Activated CD4-positive, alpha-beta T cell treated with anti-CD3 and anti-CD28 coated beads, Interleukin-2, amount 10 ng/mL, durations not matched to agents 7 days and 5 days (primary cell): ENCODE results near the gene COL4A6. TPM values are rescaled to one million over a fixed set of nuclear protein-coding genes. Genes with fewer than 3 reads are reported as not detected.

Source experiments
- CTCF ChIA-PET: fragments of 350-600 bp; sonication (Branson Sonifier 250); formaldehyde crosslinking; loops from one replicate; lab custom pipeline; 2021; ENCODE audit warnings: antibody characterized with exemption; lab: Charles Lee
- POLR2A ChIA-PET: fragments of 350-600 bp; sonication (Branson Sonifier 250); formaldehyde crosslinking; loops from one replicate; lab custom pipeline; 2021; ENCODE audit warnings: antibody characterized with exemption; lab: Charles Lee
- DNase-seq: peaks from one replicate; pipeline ENCODE4 v3.0.0-alpha.2; 2020
- H3K27ac Mint-ChIP-seq: one replicate; pipeline ENCODE4 v1.8.0; 2021; ENCODE audit warnings: mild to moderate bottlenecking, moderate library complexity, mixed read lengths
- H3K27me3 Mint-ChIP-seq: one replicate; pipeline ENCODE4 v1.8.0; 2021; ENCODE audit warnings: mixed read lengths
- H3K36me3 Mint-ChIP-seq: one replicate; pipeline ENCODE4 v1.8.0; 2021; ENCODE audit warnings: low read depth, mixed read lengths
- H3K4me1 Mint-ChIP-seq: one replicate; pipeline ENCODE4 v1.8.0; 2021; ENCODE audit warnings: mixed read lengths
- H3K4me3 Mint-ChIP-seq: one replicate; pipeline ENCODE4 v1.8.0; 2021; ENCODE audit warnings: mild to moderate bottlenecking, moderate library complexity, mixed read lengths
- H3K9me3 Mint-ChIP-seq: one replicate; pipeline ENCODE4 v1.8.0; 2021; ENCODE audit warnings: mixed read lengths
- total RNA-seq, 2 experiments: library from RNA; stranded (reverse); gene quantifications; one replicate each; pipeline ENCODE4 v1.2.3, GENCODE V29; 2021

COL4A6 gene
- total RNA-seq, 2 experiments from 2014 or later = not detected

DNA sequence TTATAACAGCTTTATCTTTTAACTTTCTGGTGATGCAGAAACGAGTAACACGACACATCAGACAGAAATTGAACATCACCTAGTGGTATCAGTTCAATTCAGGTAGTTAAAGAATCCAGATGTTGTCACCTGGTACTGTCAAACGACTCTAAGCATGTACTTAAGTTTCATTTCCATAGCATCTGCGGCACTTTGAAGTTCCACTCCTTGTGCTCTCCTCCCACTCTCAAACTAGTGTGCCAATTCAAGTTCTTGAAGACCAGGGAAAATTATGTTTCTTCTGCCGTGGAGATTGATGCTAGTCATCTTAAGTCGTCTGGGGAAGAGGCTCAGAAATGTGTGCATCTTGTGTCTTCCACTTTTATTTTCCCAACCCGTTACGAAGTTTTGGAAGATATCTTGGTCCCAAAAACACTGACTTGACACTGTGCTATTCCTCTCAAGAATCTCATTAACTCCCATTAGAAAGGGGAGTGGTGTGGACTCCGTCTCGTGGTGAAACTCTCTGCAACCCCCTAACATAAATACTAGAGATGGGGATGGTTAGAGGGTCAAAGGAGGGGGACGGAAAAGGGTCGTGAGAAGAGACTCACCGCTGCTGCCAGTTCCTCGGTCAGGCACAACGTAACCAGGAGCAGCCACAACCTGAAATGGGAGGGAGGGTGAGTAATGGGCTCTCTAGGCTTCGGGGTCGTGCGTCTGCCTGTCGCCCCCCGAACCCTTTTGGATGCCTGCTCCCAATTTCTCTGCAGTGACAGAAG lies 693 bp downstream of the COL4A6 start:
- no peak overlapping the region for H3K27ac Mint-ChIP-seq
- POLR2A ChIA-PET = no interaction called here
- H3K4me1 Mint-ChIP-seq = no peaks in the 10 kb centered on the region
- H3K27me3 Mint-ChIP-seq = peaks cover 32% of the 10 kb centered on the region
- H3K9me3 Mint-ChIP-seq = no peaks in the 10 kb centered on the region
- H3K4me3 Mint-ChIP-seq = no peak overlapping the region
- DNase-seq = no peak
- H3K36me3 Mint-ChIP-seq = no peaks in the 10 kb centered on the region
- CTCF ChIA-PET = no interaction called here

DNA sequence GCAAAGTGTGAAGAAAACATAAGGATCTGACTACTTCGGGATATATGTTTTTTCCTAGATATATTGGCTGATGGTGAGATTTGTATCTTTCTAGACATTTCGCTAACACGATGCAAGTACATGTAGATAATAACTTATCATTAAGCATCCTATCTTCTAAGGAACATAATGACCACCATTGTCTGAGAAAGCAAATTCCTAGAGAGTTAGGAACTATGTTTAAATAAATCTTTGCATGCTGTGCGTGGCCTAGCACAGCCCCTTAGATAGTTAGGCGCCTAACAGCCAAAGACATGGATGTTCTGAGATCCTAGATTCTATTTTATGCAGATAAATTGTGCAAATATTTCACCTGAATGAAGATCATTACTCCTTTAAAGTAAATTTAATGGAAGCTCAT lies 3.0 kb downstream of the COL4A6 start:
- CTCF ChIA-PET = no interaction called here
- no peaks in the 10 kb centered on the region for H3K36me3 Mint-ChIP-seq
- H3K4me3 Mint-ChIP-seq = no peak overlapping the region
- DNase-seq = no peak
- no peaks in the 10 kb centered on the region for H3K9me3 Mint-ChIP-seq
- peaks cover 23% of the 10 kb centered on the region for H3K27me3 Mint-ChIP-seq
- POLR2A ChIA-PET = no interaction called here
- no peaks in the 10 kb centered on the region for H3K4me1 Mint-ChIP-seq
- no peak overlapping the region for H3K27ac Mint-ChIP-seq

DNA sequence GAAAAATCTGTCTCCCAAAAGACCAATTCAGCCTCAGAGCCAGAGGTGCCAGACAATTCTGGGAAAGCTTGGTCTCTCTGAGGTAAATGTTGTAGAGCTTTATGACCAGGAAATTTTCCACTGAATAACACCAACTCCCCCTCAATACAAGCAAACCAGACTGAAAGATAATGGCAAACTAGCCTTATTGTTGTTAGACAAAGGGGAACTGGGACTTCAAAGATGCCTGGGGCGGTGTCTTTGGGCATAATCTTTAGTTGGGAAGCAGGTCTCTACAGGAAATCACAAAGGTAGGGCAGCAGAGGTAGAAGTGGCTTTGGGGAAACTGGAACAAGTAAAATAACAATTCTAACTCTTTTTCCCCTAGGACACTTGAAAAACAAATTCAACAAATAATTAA lies 12.0 kb downstream of the COL4A6 start:
- H3K27ac Mint-ChIP-seq = no peak overlapping the region
- ChIA-PET CTCF (no interaction called here), POLR2A (no interaction called here)
- no peaks in the 10 kb centered on the region for H3K36me3 Mint-ChIP-seq
- no peaks in the 10 kb centered on the region for H3K27me3 Mint-ChIP-seq
- no peak overlapping the region for H3K4me3 Mint-ChIP-seq
- no peaks in the 10 kb centered on the region for H3K4me1 Mint-ChIP-seq
- no peaks in the 10 kb centered on the region for H3K9me3 Mint-ChIP-seq
- DNase-seq = no peak

DNA sequence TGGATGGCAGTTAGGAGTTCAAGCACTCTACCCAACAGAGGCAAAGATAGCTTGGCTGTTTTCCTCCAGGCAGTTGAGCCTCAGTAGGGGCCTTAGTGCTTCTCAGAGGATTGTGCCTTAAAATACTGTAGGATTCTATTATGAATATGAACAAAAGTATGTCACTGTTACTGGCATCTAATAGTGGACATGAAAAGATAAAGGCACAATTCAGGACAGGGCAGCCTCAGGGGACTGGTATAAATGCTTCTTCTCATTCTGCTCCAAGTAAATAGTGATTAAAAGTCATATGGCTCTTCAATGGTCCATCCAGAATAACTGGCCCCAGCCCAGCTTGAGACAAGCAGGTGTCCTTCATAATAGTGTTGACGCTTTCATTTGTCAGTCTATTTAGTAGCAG lies 17.7 kb downstream of the COL4A6 start:
- H3K36me3 Mint-ChIP-seq = no peaks in the 10 kb centered on the region
- no peaks in the 10 kb centered on the region for H3K9me3 Mint-ChIP-seq
- H3K4me1 Mint-ChIP-seq = no peaks in the 10 kb centered on the region
- no peak overlapping the region for H3K4me3 Mint-ChIP-seq
- no peak overlapping the region for H3K27ac Mint-ChIP-seq
- no peaks in the 10 kb centered on the region for H3K27me3 Mint-ChIP-seq
- POLR2A ChIA-PET = interaction anchor here (0.6 kb wide), 1 partner anchor 26 kb away, joined by 3 read pairs; no protein-coding TSS in a partner anchor
- DNase-seq = no peak
- CTCF ChIA-PET = interaction anchor here (0.9 kb wide), 1 partner anchor 23 kb away, joined by 6 read pairs; no protein-coding TSS in a partner anchor

DNA sequence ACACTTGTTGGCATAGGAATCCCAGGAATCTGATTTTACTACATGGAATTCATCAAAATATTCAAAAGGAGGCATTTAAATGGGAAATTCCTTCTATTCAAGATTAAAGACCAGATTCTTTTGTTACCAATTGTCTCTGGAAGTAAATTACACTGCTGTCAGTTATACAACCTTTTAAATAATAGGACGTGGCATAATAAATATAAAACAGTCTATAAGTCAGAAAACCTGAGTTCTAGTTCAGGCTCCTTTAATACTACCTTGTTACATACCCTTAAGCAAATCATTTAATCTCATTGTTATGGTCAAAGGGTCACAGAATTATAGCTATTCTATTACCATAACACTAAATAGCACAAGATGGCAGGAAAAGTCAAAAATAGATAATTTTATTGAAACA lies 18.8 kb downstream of the COL4A6 start:
- no peaks in the 10 kb centered on the region for H3K36me3 Mint-ChIP-seq

DNA sequence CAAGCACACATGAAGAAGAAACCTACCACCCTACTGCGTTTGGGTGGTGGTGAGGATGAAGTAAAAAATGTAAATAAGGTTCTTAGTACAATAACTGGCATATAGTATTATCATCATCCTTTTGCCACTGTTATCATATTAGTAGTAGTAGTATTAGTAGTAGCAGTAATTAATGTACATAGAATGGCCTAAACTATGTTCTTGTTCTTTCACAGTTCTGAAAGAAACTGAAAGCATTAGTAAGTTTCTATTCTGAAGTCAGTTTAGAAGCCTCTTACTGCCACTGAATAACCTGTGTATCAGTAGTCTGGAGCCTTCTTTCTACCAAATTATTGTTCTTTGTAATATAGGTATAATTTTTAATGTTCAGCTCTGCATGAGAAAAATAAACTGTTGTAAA lies 21.0 kb downstream of the COL4A6 start:
- Mint-ChIP-seq H3K27ac (no peak overlapping the region), H3K36me3 (no peaks in the 10 kb centered on the region), H3K4me3 (no peak overlapping the region), H3K4me1 (no peaks in the 10 kb centered on the region), H3K9me3 (no peaks in the 10 kb centered on the region), H3K27me3 (no peaks in the 10 kb centered on the region)
- ChIA-PET POLR2A (no interaction called here), CTCF (no interaction called here)
- no peak for DNase-seq

More for the DNA sequence above, 18.8 kb downstream of the COL4A6 start:
- no peak overlapping the region for H3K27ac Mint-ChIP-seq
- H3K27me3 Mint-ChIP-seq = no peaks in the 10 kb centered on the region
- no peak for DNase-seq
- no peak overlapping the region for H3K4me3 Mint-ChIP-seq
- H3K9me3 Mint-ChIP-seq = no peaks in the 10 kb centered on the region
- no peaks in the 10 kb centered on the region for H3K4me1 Mint-ChIP-seq
- ChIA-PET CTCF (no interaction called here), POLR2A (no interaction called here)

DNA sequence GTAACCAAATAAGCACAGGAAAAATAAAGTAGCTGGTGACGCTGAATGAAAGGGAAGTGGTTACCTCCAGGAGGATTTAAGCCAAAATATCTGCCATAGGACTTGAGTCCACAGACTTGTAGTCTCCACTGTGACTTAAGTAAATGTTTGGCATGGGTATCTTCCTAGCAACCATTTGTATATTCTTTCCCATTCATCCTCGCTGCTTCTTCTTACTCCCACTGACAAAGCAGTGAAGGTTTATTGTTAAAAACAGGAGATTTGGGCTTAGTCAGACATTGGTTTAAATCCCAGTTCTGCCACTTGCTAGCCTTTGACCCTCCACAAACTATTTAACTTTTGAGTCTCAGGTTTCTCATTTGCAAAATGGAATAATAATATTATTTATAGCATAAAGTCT lies 22.3 kb downstream of the COL4A6 start:
- H3K9me3 Mint-ChIP-seq = no peaks in the 10 kb centered on the region
- POLR2A ChIA-PET = no interaction called here
- no peaks in the 10 kb centered on the region for H3K27me3 Mint-ChIP-seq
- no peak for DNase-seq
- no peak overlapping the region for H3K4me3 Mint-ChIP-seq
- CTCF ChIA-PET = no interaction called here
- H3K4me1 Mint-ChIP-seq = no peaks in the 10 kb centered on the region
- H3K36me3 Mint-ChIP-seq = no peaks in the 10 kb centered on the region
- H3K27ac Mint-ChIP-seq = no peak overlapping the region

DNA sequence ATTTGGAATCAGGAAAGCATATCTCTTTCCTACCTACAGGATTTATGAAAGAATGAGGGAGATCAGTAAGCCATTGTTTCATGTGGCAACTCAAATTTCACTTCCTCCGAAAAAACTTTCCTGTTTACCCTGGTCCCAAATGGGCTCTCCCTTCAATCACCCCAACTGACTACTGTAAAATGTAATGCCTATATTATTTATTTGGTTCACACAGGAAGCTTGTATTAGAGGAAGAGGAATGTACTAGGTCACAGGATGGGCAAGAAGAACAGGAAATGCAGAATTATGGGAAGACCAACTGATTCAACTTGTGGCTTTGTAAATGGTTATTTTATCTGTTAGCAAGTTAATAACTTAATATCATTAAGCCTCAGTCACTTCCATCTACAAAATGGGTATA lies 23.1 kb downstream of the COL4A6 start:
- ChIA-PET CTCF (no interaction called here), POLR2A (no interaction called here)
- DNase-seq = no peak
- Mint-ChIP-seq H3K27me3 (no peaks in the 10 kb centered on the region), H3K4me3 (no peak overlapping the region), H3K4me1 (no peaks in the 10 kb centered on the region), H3K36me3 (no peaks in the 10 kb centered on the region), H3K9me3 (no peaks in the 10 kb centered on the region), H3K27ac (no peak overlapping the region)

DNA sequence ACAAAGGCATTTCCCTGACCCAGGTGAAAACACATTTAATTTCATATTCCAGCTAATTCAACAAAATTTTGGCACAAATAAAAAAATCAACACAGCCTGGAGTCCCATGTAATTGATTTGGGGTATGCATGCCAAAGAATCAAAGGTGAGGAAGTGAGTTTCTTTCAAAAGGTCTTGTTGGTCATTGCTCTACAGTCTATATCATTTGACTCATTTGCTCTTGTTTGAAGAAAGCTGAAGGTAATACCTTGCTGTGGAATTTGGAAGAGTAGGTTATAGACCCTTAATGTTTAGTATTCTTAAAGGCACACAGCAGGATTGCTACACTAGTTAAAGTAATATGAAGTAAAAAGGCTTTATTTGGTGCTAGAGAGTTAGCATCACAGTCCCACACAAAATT lies 25.4 kb downstream of the COL4A6 start:
- no peaks in the 10 kb centered on the region for H3K4me1 Mint-ChIP-seq
- no peak overlapping the region for H3K27ac Mint-ChIP-seq
- no peaks in the 10 kb centered on the region for H3K36me3 Mint-ChIP-seq
- no peaks in the 10 kb centered on the region for H3K27me3 Mint-ChIP-seq
- ChIA-PET POLR2A (no interaction called here), CTCF (no interaction called here)
- no peaks in the 10 kb centered on the region for H3K9me3 Mint-ChIP-seq
- no peak overlapping the region for H3K4me3 Mint-ChIP-seq
- DNase-seq = no peak

DNA sequence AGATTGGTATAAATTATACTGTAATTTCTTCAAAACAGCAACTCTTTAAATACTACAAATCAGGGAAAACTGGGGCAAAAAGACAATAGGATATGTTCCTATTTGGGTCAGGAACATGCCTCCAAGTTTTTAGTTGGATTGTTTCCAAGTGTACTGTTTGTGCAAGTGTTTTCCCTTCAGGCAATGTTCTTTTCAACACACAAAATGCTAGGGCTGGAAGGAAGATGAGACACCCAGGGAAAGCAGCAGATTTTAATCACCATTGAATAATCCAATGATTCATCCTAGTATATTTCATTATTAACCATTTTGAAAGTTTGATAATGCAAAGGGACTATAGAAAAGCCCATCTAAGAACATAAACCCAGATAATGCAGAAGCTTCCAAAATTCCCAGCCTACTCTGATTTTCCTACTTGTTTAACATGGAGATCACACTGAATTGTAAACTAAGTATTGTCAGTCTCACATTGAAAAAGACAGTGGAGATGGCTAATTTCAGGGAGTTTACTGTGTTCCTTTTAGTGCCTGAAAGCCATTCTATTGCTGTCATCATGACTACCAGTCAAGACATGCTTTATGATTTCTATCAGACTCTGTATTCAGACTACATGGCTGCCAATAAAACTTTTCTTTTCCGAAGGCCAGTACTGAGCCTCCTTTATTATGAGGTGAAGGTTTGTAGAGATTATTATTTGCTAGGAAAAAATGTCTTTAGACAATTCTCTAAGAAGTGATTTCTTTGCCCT lies 38.6 kb downstream of the COL4A6 start:
- POLR2A ChIA-PET = no interaction called here
- Mint-ChIP-seq H3K27me3 (no peaks in the 10 kb centered on the region), H3K9me3 (no peaks in the 10 kb centered on the region), H3K4me3 (no peak overlapping the region), H3K27ac (no peak overlapping the region), H3K36me3 (no peaks in the 10 kb centered on the region), H3K4me1 (no peaks in the 10 kb centered on the region)
- CTCF ChIA-PET = no interaction called here
- DNase-seq = no peak

DNA sequence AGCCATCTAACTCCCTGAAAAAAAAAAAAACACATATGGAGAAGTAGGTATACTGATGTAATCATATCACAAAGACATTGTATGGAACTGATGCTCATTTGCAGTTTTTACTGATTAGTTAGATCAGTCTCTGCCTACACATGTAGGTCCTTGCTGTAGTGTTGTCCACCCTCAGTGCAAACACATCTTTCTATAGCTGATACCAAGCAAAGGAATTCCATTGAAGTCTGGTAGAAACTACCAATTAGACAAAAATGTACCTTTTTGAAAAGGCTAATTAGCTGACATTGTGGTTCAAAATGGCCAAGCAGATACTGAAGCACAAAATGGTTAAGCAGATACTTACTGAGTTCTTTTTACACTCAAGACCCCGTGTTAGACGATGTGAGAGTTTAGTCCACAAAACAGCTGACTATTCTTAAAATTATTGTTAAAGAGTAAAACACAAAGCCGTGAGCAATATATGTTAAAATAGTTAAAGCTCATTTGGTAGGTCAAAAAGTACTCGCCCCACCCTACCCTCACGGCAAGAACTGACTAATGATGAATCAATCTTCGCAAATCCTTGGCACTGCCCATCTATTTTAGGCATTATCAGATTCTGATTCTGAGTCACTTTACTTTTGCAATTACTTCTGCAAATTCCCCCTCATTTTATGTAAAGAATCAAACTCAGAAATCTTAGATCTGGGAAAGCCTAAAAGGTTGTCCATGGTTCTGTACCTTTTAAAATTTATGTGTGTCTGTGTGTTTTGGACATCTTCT lies 40.4 kb downstream of the COL4A6 start:
- Mint-ChIP-seq H3K4me1 (no peaks in the 10 kb centered on the region), H3K27me3 (no peaks in the 10 kb centered on the region), H3K27ac (no peak overlapping the region), H3K4me3 (no peak overlapping the region), H3K9me3 (no peaks in the 10 kb centered on the region), H3K36me3 (no peaks in the 10 kb centered on the region)
- ChIA-PET CTCF (interaction anchor here (0.9 kb wide), 1 partner anchor 23 kb away, joined by 6 read pairs; no protein-coding TSS in a partner anchor), POLR2A (no interaction called here)
- no peak for DNase-seq

DNA sequence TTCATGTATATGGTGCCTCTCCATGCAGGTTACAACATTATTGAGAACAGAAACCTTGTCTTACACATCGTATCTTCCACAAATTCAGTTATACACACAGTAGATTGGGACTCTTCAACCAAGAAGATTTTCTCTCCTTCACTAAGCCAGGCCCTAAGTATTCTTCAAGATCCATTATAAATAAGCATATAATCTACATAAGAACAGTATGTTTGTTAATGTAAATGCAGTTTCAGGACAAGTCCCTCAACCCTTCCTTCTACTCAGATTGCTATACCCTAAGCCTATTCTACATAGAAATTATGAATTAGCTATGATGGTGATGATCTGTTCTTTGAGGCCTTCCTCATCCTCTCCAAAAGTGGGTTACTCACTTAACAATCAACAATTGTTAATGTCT lies 41.2 kb downstream of the COL4A6 start:
- Mint-ChIP-seq H3K36me3 (no peaks in the 10 kb centered on the region), H3K4me1 (no peaks in the 10 kb centered on the region), H3K9me3 (no peaks in the 10 kb centered on the region), H3K4me3 (no peak overlapping the region), H3K27me3 (no peaks in the 10 kb centered on the region), H3K27ac (no peak overlapping the region)
- no peak for DNase-seq
- ChIA-PET CTCF (no interaction called here), POLR2A (no interaction called here)
